ENCODE measurements around the gene C2CD2.
"Not testable (repeated sequence)": the region's sequence is repeated elsewhere in the genome, so short reads cannot be mapped to it uniquely, and the experiment has no call there.

C2CD2 gene

DNA sequence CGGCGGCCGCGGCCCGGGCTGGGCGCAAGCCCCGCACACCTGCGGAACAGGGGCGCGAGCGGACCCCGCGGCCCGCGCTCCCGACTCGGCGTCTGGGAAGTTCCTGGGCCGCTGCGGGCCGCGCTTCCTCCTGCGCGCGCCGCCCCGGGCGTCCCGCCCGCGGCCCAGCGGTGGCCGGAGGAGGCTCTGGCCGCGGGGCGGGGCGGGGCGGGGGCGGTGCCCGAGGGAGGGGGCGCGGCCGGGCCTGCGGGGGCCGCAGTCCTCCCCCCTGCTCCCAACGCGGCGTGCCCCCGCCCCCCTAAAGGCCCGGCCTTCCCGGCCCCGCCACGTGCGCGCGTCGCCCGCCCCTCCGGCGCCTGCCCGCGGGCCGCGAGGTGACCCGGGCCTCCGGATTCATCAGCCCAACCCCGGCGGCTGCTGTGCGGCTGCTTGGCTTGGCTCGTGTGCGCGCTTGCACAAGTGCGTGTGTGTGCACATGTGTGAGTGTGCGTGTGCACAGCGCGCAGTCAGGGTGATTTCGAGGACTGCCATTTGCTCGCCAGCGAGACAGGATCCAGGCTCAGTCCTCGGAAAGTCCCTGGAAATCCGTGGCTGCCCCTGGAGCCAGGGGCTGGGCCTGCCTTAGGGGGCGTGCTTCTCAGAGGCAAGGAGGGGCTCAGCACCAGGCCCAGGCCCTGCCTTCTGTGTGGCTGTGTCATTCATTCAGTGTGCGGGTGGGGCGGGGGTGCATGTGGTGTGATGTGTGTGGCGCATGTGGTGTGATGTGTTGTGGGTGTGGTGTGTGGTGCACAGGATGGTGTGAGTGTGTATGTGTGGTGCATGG, at the start of gene C2CD2:
C2CD2 (minus strand) TSS at position 188 of the 823 bp plus-strand sequence. CDS start 370 bp downstream, outside the sequence.
- DNase-seq: no peak

DNA sequence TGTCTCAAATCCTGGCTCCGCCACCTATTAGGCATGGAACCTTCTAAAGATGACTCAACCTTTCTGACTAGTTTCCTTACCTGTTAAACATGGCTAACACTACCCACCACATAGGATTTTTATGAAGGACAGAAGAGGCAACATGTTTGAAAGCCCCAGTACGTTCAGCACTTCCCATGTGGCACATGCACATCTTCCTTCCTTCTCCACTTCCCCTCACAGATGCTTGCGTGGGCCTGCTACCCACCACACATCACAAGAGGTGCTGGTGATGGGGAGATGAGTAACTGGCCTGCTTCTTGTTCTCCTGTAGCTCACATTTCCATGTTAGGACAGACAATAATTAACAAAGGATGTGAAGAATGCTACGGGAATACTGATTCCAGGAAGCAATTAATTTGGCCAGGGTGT, 49.2 kb upstream of the C2CD2 start:
- peak; percentile 0 for DNase-seq

DNA sequence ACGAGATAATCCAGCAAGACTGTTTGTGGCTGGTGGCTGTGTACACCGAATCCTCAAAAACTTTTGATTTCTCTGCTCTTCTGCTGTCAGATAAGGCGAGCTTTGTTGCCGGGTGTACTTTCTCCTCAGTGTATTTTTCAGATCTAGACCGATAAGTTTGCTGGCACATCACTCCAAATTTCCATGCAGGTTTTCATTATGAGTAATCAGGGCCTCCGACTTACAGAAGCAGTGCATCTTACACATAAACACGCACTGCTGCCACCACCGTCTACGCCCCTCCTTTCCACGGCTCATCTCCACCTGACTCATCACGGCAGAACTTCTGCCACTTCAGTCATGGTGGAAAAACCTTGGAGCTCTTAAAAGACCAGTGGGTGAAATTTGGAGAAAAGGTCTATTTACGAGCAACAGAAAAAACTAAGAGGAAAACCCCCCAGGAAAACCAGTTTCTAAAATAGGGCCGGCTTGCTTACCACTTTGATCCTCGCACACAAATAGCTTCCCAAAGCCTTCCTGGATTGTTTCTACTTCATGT, 48.7 kb upstream of the C2CD2 start:
- peak; percentile 68 for DNase-seq

DNA sequence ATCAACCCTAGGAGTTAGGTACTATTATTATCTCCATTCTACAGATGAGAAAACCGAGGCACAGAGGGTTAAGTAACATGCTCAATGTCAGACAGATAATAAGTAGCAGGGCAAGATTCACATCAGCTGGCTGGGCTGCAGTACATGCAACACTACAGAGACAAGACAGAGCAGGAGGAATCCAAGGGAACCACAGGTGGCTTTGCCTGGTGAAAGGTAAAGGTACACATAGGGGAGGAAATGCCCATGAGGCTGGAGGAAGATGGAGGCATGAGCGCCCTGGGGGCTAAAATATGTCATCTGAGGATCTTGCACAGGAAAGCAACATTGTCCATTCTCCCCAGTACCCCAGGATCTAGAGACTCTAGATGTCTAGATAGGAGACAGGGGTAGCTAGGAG, 48.0 kb upstream of the C2CD2 start:
- no peak for DNase-seq

DNA sequence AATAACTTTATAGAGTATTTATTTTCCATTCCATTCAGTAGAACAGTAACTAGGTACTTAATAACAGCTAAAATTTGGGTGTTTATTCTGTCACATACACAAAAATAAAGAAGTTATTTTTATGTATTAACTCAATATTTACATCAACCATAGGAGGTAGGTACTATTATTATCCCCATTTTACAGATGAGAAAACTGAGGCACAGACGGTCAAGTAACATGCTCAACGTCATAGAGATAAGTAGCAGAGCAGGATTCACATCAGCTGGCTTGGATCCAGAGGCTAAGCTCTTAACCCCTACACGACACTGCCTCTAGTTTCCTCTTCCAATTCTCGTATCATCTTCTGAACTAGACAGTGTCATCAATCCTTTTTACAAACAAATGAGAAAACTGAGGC, 47.1 kb upstream of the C2CD2 start:
- no peak for DNase-seq

DNA sequence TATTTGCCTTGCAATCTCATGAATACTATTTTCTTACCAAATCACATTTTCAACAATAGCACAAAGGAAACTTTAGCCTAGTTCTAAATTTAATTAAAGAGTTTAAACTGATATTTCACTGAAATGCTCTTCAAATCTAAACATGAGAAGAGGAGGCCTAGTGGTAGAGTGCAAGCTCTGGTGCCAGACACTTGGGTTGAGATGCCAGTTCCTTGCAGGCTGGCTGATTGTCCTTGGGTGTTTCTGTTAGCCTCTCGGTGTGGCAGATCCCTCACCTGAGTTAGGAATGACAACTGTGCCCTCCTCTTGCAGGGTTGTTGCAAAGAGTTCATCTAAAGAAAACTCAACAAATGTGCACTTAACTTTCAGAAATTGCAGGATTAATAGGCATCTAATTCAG, 43.8 kb upstream of the C2CD2 start:
- no peak for DNase-seq

DNA sequence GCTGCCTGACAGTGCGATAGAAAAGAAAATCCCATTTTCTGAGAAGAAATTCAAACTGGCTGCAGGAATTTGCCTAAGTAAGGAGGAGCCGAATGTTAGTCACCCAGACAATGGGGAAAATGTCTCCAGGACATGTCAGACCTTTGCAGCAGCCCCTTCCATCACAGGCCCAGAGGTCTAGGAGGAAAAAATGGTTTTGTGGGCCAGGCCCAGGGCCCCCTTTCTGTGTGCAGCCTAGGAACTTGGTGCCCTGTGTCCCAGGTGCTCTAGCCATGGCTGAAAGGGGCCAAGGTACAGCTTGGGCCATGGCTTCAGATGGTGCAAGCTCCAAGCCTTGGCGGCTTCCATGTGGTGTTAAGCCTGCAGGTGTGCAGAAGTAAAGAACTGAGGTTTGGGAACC, 41.8 kb upstream of the C2CD2 start:
- DNase-seq: no peak

DNA sequence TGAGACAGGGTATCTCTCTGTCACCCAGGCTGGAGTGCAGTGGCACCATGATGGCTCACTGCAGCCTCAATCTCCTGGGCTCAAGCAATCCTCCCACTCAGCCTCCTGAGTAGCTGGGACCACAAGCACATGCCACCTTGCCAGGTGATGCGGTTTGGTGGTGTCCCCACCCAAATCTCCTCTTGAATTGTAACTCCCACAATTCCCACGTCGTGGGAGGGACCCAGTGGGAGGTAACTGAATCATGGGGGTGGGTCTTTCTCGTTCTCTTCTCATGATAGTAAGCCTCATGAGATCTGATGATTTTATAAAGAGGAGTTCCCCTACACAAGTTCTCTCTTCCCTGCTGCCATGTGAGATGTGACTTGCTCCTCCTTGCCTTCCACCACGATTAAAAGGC, 40.8 kb upstream of the C2CD2 start:
- not testable (repeated sequence) for DNase-seq

DNA sequence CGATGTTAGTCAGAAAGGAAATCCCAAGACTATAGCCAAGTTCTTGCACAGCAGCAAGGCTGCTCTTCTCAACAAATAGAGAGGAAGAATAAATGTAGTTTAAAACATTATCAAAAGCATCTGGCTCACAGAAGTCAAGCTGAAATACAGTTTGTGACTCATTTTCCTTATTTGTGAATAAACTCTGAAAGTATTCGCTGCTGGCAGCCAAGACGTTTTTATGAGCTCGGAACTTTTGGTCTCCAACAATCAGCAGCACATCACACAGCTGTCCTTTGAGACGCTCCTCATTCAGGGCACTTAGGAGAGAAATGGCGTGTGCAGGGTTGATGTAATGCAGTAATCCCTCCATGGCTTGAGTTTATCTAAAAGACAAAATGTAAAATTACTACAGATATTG, 39.9 kb upstream of the C2CD2 start:
- DNase-seq: no peak

DNA sequence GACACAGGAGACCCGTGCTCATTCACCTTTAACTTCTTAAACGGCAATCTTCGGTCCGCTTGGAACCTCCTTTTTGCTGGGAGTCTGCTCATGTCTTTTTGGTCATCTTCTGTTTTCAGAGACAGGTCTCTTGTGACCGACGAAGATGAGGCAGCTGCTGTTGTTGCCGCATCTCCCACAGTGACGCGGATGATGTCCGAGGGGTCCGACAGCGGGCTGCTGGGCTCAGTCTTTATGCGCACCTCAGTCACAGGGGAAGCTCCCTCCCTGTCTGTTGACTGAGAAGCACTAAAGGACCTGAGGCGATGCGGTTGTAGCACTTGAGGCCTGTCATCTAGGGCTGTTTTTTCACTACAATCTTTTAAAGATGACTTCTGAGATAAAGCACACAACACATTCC, 38.8 kb upstream of the C2CD2 start:
- no peak for DNase-seq

DNA sequence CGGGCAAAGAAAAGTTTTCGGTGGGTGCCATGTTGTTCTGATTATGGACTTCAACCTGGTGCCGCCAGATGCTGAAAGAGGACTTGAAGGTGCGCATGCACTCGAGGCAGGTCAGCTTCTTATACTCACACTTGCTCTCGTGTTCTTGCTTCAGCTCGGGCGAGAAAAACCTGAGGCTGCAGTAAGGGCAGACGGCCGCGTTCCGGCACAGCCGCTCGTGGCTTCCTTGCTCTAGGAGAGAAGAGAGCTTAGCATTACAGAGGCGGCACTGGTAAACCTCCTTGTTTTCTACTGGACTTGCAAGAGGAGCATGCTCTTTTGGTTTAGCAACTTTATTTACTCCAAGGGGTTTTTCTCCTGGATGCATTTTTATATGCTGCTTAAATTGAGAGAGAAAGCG, 37.8 kb upstream of the C2CD2 start:
- DNase-seq: no peak

DNA sequence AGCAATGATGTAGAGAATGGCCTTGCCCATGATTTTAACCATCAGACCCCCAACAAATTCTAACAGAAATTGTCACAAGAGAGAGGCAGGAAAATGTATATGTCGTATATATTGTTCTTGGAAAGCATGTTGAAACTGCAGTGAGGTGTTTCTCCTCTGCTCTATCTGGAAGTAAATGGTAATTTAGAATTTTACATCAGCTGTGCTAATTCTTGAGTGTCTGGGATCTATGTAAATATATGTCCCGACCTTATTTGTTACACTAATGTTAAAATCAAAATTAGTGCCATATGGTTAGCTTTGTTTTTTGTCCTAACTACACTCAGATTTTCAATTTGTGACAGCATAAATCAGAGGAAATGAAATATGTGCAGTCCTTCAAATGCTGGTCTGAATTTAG, 35.9 kb upstream of the C2CD2 start:
- no peak for DNase-seq

DNA sequence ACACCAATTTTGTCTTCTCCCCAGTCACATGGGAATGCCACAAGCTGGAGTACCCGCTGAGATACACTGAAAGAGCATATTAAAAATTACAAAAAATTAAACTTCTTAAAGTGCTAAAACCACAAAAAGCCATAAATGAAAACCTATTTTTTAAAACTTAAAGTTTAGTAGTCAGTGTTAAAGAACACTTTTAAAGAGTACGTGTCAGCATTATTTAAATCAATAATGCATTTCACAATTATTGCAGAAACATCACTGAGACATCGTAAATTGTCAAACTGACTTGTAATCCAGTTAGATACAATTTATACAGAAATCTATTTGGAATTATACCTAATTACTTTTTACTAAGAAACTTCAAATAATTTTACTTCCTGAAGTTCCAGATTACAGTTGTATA, 33.5 kb upstream of the C2CD2 start:
- DNase-seq: no peak

DNA sequence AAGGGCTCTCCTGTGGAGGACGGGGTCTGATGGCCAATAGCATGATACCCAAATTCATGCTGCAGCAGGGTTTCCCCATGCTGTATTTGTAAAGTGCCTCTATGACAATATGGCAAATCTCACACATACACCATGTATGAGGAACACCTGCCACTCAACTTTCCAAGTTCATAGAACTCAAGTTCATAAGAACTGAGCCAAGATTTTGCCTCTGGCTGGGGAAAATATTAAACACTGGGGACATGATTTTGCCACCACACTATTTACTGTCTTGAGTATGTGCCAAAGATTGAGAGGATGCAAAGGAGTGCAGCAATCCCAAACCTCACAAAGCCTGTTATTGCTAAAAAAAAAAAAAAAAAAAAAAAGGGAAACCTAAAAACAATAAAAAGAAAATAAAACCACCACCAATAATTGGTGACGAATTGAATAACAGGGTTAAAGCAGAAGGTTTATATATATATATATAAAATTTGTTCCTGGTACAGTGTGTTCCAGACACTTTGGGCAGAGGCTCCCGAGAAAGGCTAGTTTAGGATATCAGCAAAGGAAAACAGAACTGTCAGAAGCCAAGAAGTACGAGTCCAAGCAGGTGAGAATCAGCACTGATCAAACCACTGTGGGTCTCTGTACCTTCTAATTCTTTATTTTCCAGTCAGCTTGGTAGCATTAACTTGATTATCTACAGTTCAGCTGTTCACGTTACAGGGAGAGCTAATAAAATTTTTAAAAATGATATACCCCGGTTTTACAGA, 32.0 kb upstream of the C2CD2 start:
- DNase-seq: no peak

DNA sequence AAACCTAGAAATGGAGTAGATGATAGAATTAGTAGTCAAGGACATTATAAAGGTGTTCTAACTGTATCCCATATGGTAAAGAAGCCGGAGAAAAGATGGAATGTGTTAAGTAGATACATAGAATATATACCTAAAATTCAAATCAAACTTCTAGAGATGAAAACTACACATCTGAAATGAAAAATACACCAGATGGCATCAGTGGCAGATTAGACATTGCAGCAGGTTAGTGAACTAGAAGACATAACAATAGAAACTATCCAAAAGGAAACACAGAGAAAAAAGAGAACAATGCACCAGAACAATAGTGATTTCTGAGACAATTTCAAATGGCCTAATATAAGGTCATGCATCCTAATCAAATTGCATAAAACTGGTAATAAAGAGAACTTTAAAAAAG, 29.4 kb upstream of the C2CD2 start:
- no peak for DNase-seq

DNA sequence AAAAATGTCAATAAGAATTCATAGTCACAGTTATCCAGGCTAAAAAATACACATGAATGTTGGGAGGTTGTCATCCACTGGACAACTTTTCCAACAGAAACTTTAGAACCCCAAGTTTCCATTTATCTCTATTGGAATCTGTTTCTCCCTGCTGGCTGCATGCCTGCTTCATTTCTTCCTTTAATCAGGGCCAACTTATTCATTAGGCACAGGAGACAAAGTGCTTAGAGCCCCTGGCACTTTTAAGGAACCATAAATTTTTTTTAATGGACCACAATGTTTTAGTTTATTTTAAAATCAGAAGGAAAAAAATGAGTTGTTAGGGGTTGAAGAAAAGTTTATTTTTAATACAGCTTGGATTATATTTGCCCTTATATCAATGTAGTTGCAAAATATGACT, 26.7 kb upstream of the C2CD2 start:
- no peak for DNase-seq

DNA sequence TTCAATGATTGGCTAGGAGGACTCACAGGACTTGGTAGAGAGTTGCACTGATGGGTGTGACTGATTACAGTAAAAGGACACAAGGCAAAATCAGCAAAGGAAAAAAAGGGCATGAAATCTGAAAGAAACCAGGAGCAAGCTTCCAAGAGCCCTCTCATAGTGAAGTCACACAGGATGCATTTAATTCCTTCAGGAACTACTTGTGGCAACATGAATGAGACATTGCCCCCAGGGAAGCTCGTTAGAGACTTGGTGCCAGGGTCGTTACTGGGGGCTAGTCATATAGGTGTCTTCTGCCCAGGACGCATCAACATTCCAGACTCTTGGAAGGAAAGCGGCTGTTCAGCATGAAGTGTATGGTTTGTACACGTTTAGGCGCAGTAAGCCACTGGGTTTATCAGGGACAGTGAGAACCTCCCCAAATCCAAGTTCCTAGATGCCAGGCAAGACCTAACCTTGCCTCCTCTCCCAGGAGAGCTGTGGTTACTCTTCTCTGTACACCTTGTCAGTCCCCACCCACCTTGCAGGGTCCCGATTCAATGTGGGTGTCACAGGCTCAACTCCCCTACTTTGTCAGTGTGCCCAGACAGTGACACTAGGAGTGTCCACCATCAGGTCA, 26.0 kb upstream of the C2CD2 start:
- DNase-seq: no peak

DNA sequence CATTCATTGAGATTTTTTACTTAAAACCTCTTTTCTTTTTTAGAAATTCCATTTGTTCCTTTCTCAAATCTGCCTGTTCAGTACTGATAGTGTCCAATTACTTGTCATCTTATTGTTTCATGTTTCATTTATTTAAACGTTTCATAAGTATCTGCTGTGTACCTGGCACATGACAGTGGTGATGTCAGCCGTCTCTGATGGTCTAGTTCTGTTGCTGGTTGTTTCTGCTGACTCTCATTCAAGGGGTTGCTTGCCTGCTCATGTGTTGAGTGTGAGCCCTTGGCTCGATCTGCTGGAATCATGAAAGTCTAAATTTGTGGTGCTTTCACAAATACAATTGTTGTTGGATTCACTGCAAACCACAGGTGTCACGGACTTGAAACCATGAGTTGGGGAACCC, 25.5 kb upstream of the C2CD2 start:
- no peak for DNase-seq

DNA sequence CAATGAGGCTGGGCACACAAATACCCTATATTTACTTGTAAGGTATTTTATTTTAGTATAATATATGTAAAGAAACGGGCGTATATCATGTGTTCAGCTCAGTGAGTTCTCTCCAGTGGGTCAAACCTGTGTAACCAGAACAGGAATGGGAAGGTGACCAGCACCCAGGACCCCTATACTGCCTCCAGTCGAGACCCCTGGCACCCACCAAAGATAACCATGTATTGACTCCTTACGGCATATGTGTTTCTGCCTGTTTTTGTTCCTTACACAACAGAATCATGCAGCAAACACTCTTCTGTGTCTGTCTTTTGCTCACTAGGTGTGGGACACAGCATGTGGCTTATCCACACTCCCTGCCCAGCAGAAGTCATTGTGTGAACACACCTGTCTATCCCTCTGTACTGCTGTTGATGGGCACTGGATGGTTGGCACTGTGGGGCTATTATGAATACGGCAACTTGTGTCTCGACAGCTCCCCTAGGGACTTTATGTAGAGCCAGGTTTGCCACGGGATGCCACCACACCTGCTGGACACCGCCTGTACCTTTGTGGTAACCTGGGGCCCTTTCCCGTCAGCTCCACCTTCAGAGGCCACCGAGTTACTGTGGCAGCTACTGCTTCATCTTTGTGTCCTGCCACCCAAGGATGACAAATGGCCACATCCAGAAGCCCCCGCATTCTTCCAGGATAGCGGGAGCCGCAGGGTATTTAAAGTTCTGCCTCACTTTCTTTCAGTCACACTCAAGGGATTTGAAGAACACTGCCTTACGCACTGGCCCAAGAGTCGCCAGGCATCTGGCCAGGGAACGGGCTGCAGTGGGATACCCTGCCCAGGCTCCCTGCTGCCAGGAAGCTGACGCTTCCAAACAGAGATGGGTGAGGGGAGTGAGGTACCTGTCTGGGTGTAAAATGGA, 23.5 kb upstream of the C2CD2 start:
- DNase-seq: no peak

DNA sequence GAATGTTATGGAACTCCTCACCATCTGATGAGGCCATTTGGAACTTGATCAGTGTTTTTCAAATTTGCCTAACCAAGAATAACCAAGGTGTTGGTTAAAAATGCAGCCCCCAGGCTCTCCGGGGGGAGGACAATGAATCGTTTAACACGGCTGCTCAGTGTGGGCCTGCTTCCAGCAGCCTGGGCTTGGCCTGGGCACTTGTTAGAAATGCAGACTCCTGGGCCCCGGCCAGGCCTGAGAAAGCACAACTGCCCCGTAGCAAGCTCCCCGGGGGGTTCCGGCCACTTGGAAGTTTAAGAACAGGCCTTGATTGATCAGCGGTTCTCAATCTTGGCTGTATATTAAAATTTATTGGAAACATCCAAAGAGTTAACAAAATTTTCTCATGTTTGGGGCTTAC, 22.8 kb upstream of the C2CD2 start:
- no peak for DNase-seq

DNA sequence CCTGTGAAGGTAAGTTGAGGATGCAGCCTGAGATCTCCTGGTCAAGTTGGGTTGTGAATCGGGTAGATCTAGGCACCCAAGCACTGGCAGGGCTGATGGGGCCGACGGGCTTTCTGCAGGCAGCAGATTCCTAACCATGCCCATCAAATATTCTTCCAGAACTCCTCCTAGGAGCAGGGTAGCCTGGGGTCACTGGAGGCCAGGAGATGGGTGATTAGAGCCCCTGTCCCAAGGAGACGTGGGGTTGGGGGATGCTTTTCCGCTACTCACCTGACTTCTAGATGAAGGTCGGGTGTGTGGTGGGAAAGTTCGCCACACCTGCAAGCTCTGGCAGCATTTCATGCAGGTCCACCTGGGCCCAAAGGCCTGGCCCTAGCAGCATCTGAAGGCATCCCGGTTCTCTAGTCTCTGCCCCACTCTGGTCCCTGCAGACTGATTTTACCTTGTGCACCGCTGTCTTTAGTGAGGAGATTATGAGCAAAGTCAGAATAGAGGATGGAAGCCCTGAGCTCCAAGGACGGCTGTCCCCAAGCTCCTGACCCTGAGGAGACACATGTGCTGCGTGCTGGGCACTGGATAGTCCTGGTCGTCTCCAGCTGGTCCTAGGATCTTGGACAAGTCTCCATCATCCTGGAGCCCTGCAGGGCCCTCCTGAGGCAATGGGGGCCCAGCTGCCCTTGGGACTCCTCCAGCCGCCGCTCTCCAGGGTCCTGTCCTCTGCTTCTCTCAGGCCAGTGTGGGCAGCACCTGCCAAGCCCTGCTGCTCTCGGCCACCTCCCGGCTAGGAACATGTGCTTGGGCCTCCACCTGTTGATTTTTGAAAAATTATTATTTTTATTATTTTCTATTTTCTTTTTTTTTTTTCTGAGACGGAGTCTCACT, 21.8 kb upstream of the C2CD2 start:
- DNase-seq: no peak

DNA sequence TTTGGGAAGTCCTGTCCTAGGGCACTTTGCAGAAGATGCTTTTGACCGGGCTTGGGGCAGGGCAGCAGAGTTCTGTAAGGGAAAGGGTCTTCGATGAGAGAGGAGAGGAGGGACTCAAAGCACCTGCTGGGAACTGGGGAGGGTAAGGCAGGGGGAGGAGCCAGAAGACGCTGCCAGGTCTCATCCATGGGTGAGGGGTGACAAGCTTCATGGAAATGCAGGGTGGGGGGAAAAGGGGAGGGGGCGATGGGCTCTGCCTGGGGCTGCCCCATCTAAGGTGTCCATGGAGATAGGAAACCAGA, 20.9 kb upstream of the C2CD2 start:
- DNase-seq: no peak

Data from CD4-positive, alpha-beta T cell treated with Interleukin-4 for 4 hours (primary cell).